HepG2 (cell line): ENCODE results near the gene TTC21B.

Source experiments
- EP300 ChIP-seq, 3 experiments: sonication (generic) in 1 of 3; formaldehyde crosslinking in 1 of 3; IDR thresholded peaks; 2 replicates each; pipeline versions ENCODE4 v1.5.1 to v1.6.1; 2011 to 2020; ENCODE audit warnings: low read depth in 2 of 3, low read length in 2 of 3, borderline replicate concordance in 1 of 3, improper control_type of control experiment in 1 of 3, mild to moderate bottlenecking in 1 of 3, missing genetic modification reagents in 1 of 3, moderate library complexity in 1 of 3
- KLF11 ChIP-seq: IDR thresholded peaks from 2 replicates; pipeline ENCODE4 v1.6.1; 2016; ENCODE audit warnings: missing compliant biosample characterization
- POLR2AphosphoS5 ChIP-seq: IDR thresholded peaks from 2 replicates; pipeline ENCODE4 v1.6.1; 2012; ENCODE audit warnings: low read depth, low read length

DNA sequence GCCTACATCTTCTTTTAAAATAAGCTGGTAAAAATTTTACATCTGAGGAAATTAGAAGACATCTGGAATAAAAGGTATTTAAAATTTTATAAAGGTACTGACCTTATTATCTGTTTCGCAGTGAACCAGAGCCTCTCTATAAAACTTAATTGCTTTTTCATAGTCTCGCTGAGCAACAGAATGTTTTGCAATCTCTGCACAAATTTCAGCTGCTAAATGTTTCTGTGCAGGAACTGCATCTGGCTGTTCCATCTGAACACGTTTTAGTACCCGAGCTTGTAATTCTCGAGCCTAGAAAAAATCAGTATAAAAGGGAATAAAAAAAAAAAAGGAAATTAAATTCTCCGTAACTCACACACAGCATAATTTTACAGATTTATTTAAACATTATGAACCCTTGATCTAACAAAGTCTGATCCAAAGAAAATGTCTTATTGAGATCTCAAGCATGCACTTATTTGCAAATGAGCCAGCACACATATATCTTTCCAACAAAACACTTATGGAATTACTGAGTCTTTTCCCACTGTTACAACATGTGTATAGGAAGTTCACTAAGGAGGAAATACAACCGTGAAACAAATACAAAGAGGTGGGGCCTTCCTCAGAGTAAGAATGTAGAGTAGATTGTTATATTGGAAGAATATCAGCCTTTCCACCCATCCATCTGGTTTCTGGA, 51.8 kb downstream of the TTC21B start:
- no peak for TF ChIP-seq EP300 (IDR thresholded peaks at IDR 0.05; ENCODE audit: low read depth in 2 of 2, low read length in 2 of 2)
- no peak for TF ChIP-seq EP300 (CRISPR knock-in tag; IDR thresholded peaks at IDR 0.05; ENCODE audit: borderline replicate concordance)
- no peak for TF ChIP-seq POLR2AphosphoS5
- TF ChIP-seq KLF11 (CRISPR knock-in tag), result no peak
